Lower leg skin (tissue), 3 donors: ENCODE data around the gene CLHC1.

Experiments used
- POLR2A ChIP-seq, 2 donors: fragments of 450-650 bp; IDR thresholded peaks; one replicate each; pipeline ENCODE4 v1.6.1; 2016 to 2017; ENCODE audit warnings: antibody characterized with exemption in 2 of 2, mild to moderate bottlenecking in 1 of 2, moderate library complexity in 1 of 2
- TF ChIP-seq, protein P1 (sequence below), 3 donors: fragments of 450-650 bp; IDR thresholded peaks; one replicate each; pipeline ENCODE4 v1.5.1; 2016; ENCODE audit warnings: antibody characterized with exemption in 3 of 3, mild to moderate bottlenecking in 3 of 3, moderate library complexity in 2 of 3

DNA sequence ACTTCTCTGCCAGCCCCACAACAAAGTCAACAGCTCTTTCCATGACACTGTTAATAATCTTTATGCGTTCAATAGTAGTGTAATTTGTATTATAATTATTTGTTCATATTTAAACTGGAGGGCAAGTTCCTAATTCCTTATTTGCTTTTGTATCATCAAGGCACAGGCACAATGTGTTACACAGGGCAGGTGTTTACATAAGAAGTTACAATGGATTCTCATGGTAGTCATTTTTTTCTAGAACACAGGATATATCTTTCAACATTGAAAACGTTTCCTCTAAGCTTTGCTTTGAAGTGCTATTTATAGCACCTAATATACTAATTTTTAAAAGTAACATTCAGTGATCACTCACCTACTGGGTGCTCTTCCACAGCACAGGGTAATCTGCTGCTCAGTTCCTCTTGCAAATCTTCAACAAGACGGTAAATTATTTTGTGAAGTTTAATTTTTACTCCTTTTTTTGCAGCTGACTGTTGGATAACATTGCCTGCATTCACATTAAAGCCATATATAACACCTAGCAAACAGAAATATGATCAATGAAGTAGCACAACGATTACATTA lies 7.6 kb upstream of the CLHC1 start:
- TF ChIP-seq, protein P1, sequence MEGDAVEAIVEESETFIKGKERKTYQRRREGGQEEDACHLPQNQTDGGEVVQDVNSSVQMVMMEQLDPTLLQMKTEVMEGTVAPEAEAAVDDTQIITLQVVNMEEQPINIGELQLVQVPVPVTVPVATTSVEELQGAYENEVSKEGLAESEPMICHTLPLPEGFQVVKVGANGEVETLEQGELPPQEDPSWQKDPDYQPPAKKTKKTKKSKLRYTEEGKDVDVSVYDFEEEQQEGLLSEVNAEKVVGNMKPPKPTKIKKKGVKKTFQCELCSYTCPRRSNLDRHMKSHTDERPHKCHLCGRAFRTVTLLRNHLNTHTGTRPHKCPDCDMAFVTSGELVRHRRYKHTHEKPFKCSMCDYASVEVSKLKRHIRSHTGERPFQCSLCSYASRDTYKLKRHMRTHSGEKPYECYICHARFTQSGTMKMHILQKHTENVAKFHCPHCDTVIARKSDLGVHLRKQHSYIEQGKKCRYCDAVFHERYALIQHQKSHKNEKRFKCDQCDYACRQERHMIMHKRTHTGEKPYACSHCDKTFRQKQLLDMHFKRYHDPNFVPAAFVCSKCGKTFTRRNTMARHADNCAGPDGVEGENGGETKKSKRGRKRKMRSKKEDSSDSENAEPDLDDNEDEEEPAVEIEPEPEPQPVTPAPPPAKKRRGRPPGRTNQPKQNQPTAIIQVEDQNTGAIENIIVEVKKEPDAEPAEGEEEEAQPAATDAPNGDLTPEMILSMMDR (IDR thresholded peaks at IDR 0.05): no peak
- TF ChIP-seq POLR2A (IDR thresholded peaks at IDR 0.05): no peak
